ENCODE measurements around the gene RPE65.
"Not testable (repeated sequence)": the region's sequence is repeated elsewhere in the genome, so short reads cannot be mapped to it uniquely, and the experiment has no call there.

Gene RPE65

GRCh38 chr1:68448365-68448764 lies 1.4 kb downstream of the RPE65 start:
- no peak for DNase-seq

DNA sequence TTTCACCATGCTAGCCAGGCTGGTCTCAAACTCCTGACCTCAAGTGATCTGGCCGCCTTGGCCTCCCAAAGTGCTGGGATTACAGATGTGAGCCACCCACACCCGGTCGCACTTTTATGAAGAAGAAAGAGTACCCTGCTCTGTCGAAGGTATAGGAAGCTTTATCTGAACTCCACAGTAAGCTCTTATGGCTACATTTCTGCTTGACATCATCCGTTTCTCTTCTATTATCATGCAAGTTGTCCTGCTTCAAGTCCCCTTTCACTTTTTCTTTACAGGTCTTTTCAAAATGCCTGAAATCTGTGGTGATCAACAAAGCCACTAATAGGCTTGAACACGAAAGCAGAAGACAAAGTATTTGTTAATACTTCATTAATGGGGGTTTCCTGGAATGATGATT lies 4.0 kb downstream of the RPE65 start:
- no peak for DNase-seq

DNA sequence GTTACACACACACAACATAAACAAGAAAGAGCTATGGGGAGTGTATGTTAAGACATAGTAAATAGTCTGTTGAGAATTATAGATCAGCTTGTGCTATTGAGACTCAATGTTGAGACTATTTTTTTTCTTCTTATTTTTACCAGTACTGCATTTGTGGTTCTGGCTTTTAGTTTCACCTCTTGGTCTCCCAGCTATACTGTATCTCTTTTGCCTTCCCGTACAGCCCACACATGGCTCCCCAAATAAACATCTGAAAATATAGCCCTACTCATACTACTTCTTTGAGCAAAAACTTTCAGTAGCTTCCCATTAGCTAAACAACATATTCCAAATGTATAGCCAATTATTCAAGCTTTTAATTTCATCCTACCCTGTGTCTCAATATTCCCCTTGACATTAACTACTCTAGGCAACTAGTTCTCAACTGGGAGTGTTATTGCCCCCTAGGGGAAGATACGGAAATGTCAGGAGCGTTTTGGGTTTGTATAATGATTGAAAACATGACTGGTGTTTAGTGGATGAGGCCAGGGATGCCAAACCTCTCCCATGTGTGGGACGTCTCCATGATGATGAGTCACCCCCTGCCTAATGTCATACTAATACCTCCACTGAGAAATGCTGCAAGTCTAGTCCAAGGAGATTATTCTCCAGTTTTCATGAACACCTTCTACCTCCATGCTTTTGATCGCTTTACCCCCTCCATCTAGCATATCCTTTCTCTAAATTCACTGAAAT lies 6.8 kb downstream of the RPE65 start:
- peak; percentile 76 for DNase-seq

DNA sequence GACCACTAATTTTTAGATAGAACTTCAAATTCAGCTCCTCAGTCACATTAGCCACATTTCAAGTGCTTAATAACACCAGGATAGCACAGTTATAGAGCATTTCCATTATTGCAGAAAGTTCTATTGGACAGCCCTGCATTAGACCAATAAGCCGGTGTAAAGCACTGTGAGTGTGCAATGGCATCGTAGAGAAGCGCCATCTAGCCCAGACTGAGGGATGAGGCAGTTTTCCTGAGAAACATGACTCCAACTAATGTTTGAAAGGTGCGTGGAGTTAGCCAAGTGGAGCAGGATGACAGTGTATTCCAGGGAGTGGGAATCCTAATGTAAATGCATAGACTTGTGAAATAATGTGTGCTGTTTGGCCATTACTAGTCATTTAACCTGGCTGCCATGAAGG lies 7.7 kb downstream of the RPE65 start:
- DNase-seq, result no peak

DNA sequence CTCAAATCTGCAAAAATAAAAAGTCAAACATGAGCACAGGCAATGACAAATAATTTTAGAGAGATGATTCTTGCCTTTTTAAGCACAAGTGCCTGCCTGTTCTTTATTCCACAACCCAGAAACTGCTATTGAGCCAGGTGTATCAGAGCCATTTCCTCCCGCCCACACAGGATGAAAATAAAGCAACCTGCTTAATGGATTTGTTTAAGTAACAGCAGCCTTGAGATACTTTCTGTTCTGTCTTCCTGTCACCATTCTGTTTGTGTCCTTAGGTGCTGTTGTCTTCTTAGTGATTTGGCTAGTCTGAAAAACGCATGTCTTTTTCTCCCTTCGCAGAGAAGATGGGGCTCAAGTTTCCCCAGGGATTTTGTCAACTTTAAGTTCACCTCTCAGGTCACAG lies 11.4 kb downstream of the RPE65 start:
- no peak for DNase-seq

DNA sequence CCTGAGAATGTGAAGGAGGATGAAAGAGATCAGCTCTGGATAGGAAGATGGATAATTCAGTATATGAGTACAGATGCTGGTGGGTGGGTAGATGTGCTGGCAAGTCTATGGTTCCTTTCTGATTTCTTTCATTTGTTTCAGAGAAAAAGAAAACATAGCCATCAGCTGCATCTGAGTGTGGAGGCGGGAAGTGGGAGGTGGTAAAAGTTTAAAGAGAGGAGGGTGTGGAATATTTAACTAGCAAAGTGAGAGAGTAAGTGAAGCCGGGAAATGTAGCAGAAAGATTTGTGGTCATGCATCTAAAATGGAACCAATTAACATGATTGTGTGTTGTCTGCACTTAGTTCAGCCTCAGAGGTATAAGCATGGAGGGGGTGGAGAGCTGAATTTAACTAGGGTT lies 16.4 kb downstream of the RPE65 start:
- DNase-seq, result no peak

GRCh38 chr1:68431076-68431475 lies 18.7 kb downstream of the RPE65 start:
- DNase-seq, result no peak

DNA sequence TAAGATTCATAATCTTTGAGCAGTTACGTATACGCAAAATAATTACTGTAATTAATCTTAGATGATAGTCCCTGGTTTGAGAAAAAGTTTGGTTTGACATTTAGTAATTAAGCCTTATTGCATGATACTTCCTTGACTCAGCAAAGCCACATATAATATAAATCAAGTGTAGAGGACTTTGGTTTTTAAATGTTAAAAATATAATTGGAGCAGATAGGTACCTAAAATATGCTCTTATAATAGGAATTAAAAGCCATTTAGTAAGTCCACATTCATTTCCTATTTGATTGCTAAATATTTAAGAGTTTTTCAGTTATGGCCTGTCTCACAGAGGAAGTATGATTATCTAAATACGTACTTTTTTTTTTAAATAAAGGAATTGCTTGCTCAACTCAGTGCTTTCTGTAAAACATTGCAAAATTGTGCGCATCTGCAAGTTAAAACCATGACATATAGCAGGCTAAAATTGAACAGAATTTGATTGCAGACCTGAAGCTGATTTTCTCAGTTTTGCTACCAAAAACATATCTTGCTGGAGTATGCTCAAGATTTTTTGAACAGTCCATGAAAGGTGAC lies 20.4 kb downstream of the RPE65 start:
- no peak for DNase-seq

GRCh38 chr1:68426594-68426993 lies 23.2 kb downstream of the RPE65 start:
- DNase-seq, result peak; percentile 34

GRCh38 chr1:68421350-68421749 lies 28.4 kb downstream of the RPE65 start:
- DNase-seq, result no peak

DNA sequence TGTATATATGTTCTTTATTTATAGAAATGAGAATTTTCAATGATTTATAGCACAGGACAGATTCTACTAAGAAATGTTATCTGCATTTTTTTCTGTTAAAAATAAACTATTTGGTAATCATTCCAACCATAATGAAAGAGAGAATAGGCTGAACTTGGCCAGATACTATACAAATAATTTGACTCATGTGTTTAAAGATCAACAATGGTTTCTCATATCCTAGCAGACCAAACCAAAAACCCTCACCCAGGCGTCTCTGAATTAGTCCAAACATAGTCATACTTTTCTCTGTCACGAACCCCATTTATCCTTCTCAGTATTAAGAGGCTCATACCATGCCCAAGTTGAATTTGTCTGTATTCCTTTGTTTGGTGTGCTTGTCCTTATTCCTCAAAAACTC lies 40.3 kb downstream of the RPE65 start:
- no peak for DNase-seq

- DNase-seq, result no peak
Observed at GRCh38 chr1:68401506-68401905, 48.2 kb downstream of the RPE65 start.

DNA sequence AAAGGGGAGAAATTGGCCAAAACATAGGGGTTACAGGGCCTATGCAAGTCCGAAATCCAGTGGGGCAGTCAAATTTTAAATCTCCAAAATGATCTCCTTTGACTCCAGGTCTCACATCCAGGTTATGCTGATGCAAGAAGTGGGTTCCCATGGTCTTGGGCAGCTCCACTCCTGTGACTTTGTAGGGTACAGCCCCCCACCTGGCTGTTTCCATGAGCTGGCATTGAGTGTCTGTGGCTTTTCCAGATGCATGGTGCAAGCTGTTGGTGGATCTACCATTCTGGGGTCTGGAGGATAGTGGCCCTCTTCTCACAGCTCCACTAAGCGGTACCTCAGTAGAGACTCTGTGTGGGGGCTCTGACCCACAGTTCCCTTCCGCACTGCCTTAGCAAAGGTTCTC lies 54.2 kb downstream of the RPE65 start:
- DNase-seq, result not testable (repeated sequence)

DNA sequence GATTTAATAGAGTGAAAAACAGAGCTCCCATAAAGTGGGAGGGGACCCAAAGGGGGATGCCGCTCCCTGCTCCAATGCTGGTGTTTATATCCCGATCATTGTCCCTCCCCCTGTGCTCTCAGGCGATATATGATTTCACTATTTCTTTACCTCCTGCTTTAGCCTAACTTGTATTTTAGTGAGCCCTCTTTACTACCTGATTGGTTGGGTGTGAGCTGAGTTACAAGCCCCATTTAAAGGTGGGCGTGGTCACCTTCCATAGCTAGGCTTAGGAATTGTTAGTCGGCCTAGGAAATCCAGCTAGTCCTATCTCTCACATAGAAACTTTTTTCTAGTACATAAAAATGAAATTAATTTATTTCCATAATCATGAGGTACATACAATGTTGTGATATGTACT lies 57.3 kb downstream of the RPE65 start:
- DNase-seq, result not testable (repeated sequence)

DNA sequence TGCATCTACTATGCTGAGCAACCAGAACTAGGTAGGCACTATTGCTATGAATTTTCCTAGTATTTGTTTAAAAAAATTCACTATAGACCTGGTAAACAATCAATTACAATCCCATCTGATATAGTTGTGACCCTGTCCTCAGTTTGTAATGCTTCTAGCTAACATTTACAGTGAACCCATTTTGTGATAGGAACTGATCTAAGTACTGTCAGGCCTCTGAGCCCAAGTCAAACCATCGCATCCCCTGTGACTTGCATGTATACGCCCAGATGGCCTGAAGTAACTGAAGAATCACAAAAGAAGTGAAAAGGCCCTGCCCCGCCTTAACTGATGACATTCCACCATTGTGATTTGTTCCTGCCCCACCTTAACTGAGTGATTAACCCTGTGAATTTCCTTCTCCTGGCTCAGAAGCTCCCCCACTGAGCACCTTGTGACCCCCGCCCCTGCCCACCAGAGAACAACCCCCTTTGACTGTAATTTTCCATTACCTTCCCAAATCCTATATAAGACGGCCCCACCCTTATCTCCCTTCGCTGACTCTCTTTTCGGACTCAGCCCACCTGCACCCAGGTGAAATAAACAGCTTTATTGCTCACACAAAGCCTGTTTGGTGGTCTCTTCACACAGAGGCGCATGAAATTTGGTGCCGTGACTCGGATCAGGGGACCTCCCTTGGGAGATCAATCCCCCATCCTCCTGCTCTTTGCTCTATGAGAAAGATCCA lies 63.8 kb downstream of the RPE65 start:
- not testable (repeated sequence) for DNase-seq

DNA sequence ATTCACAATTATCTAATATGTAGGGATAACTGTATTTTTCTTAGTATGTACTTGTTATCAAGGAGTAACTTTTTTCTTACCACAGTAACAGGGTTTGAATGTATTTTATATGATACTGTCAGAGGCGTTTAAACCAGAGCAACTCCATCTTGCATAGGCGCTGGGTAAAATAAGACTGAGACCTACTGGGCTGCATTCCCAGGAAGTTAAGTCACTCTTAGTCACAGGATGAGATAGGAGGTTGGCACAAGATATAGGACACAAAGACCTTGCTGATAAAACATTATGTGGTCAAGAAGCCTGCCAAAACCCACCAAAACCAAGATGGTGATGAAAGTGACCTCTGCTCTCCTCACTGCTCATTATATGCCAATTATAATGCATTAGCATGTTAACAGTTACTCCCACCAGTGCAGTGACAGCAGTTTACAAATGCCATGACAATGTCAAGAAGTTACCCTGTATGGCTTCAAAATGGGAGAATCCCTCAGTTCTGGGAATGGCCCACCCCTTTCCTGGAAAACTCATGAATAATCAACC lies 64.8 kb downstream of the RPE65 start:
- peak; percentile 93 for DNase-seq

DNA sequence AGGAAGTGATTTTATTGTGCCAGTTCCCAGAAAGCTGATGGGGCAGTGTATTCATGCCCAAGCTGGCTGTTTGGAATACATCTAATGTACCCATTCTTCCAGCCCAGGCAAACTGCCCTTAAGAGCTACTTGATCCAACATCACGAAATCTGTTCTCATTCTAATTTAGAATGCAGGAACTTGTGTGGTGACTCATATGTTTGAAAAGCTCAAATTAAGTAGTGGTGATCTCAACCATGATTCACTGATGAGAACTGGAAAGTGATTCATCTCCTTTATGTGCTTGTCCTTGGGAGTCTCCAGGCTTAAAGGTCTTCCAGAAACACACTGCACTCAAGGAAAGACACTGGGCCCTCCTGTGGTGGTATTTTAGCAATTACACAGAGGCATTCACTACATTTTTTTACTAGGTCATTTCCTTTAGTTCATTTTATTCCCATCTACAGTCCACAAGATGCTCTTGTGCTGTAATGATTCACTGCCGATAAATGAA lies 65.4 kb downstream of the RPE65 start:
- peak; percentile 100 for DNase-seq

DNA sequence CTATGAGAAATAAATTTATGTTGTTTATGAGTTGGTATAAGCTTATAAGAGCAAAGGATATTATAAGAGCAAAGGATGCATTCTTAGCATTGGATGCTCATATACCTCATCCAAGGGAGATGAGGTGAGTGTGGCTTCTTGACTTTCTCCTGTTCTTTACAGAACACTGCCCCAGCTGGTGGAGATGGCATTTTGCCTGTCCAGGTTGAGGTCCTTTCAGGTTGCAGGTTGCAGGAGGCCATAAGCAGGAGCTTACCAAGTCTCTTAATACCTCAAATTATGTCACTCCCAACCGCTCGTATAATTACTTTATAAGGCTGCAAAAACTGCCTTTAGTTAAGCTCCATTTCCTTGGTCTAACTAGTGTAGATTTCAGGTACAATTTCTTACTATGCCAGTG lies 66.7 kb downstream of the RPE65 start:
- no peak for DNase-seq

- DNase-seq, result no peak
Observed at GRCh38 chr1:68379085-68379478, 70.7 kb downstream of the RPE65 start.
